Measurements from ENCODE around the gene FSTL4.

- TF ChIP-seq, protein P1, sequence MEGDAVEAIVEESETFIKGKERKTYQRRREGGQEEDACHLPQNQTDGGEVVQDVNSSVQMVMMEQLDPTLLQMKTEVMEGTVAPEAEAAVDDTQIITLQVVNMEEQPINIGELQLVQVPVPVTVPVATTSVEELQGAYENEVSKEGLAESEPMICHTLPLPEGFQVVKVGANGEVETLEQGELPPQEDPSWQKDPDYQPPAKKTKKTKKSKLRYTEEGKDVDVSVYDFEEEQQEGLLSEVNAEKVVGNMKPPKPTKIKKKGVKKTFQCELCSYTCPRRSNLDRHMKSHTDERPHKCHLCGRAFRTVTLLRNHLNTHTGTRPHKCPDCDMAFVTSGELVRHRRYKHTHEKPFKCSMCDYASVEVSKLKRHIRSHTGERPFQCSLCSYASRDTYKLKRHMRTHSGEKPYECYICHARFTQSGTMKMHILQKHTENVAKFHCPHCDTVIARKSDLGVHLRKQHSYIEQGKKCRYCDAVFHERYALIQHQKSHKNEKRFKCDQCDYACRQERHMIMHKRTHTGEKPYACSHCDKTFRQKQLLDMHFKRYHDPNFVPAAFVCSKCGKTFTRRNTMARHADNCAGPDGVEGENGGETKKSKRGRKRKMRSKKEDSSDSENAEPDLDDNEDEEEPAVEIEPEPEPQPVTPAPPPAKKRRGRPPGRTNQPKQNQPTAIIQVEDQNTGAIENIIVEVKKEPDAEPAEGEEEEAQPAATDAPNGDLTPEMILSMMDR (IDR thresholded peaks at IDR 0.05), result no peak
- no peak for TF ChIP-seq POLR2A (IDR thresholded peaks at IDR 0.05)
Observed at GRCh38 chr5:133368916-133369783, 243.2 kb downstream of the FSTL4 start.

All from prostate gland (tissue), 2 donors.